ENCODE results near the gene AGAP2. TPM values are rescaled to one million over a fixed set of nuclear protein-coding genes. Genes with fewer than 3 reads are reported as not detected.

Gene AGAP2
- total RNA-seq, 1 experiment from 2014 or later: 0.19 TPM

DNA sequence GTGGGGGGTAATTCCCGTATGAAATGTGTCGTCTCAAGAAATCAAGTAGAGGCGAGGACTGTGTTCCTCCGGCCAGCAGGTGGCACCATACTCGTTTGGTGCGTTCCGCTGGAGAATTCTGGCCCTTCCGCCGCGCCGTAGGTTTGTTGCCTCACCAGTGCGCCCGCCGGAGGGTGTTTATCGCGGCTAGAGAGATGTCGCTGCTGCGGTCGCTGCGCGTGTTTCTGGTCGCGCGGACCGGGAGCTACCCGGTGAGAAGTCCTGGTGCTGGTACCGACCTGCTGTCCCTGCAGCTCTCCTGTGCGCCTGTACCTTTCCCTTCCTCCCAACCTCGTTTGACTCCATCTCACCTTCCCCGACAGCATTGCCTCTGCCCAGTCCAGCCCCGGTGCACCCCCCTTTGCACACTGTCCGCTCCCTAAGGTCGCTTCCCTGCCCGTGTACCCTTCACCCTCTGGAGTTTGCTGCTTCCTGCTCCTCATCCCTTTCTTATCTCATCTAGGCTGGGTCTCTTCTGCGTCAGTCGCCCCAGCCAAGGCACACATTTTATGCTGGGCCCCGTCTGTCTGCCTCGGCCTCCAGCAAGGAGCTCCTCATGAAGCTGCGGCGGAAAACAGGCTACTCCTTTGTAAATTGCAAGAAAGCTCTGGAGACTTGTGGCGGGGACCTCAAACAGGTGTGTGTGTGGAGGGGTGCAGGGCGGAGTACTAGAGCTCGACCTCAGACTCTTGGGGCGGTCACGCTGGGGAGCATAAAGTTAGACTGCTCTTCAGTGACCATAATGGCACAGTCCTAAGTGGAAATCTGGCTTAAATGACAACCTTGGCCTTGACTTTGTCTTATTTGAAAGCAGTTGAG lies 44.3 kb upstream of the AGAP2 start, which contains the start of gene TSFM:
TSFM (plus strand) TSS at position 180 of the 858 bp plus-strand sequence; CDS start at position 195, 15 bp downstream.
- no peaks in the 10 kb centered on the region for H3K27me3 Mint-ChIP-seq (ENCODE audit: insufficient read depth, unreplicated experiment)
- peaks cover 38% of the 10 kb centered on the region for H3K36me3 Mint-ChIP-seq (ENCODE audit: insufficient read depth, unreplicated experiment)
- ChIA-PET CTCF (interaction anchor here (0.6 to 2.5 kb wide), 35 partner anchors 9 to 576 kb away, joined by 3 to 15 read pairs (median 4); partner anchors contain the start of genes CYP27B1, EEF1AKMT3 and METTL1), POLR2A (interaction anchor here (0.5 to 3.7 kb wide), 23 partner anchors 10 to 262 kb away, joined by 3 to 39 read pairs (median 5); partner anchors contain the start of genes ATP23, AVIL, CTDSP2 and CYP27B1)
- H3K27ac Mint-ChIP-seq (ENCODE audit: low read depth, unreplicated experiment): peak within 1 kb of the TSS; percentile 86
- H3K4me1 Mint-ChIP-seq (ENCODE audit: insufficient read depth, unreplicated experiment): peaks cover 25% of the 10 kb centered on the region
- TF ChIP-seq, protein P1, sequence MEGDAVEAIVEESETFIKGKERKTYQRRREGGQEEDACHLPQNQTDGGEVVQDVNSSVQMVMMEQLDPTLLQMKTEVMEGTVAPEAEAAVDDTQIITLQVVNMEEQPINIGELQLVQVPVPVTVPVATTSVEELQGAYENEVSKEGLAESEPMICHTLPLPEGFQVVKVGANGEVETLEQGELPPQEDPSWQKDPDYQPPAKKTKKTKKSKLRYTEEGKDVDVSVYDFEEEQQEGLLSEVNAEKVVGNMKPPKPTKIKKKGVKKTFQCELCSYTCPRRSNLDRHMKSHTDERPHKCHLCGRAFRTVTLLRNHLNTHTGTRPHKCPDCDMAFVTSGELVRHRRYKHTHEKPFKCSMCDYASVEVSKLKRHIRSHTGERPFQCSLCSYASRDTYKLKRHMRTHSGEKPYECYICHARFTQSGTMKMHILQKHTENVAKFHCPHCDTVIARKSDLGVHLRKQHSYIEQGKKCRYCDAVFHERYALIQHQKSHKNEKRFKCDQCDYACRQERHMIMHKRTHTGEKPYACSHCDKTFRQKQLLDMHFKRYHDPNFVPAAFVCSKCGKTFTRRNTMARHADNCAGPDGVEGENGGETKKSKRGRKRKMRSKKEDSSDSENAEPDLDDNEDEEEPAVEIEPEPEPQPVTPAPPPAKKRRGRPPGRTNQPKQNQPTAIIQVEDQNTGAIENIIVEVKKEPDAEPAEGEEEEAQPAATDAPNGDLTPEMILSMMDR (IDR thresholded peaks at IDR 0.05; ENCODE audit: unreplicated experiment): peak; percentile 90
- H3K4me3 Mint-ChIP-seq (ENCODE audit: unreplicated experiment): peak within 1 kb of the TSS; percentile 98
- no TSS peak for BruUV-seq (replicated peaks)
- peak; percentile 95 for DNase-seq (ENCODE audit: unreplicated experiment)
- H3K9me3 Mint-ChIP-seq (ENCODE audit: unreplicated experiment): no peaks in the 10 kb centered on the region
- intact Hi-C loops (cut with micrococcal nuclease): loop anchor here (1.0 kb wide), 1 partner anchor 122 kb away; no protein-coding TSS in a partner anchor

DNA sequence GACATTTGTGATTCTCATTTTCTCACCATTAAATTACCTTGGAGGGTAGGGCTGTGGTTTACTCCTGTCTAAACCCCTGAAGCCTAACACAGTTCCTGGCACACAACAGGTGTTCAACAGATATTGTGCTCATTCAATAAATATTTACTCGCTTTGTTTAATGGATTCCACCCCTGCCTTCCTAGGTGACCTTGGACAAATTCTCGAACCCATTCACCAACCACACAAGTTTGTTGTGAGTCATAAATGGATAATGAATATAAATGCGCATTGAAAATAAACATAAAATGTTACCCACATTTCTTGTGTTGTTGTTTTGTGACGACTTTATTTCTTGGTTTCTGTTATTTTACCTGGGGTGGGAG lies 43.7 kb upstream of the AGAP2 start:
- H3K9me3 Mint-ChIP-seq (ENCODE audit: unreplicated experiment): no peaks in the 10 kb centered on the region
- TF ChIP-seq, protein P1 (IDR thresholded peaks at IDR 0.05; ENCODE audit: unreplicated experiment): no peak
- CTCF ChIA-PET: interaction anchor here (0.6 to 2.5 kb wide), 16 partner anchors 8 to 120 kb away, joined by 3 to 15 read pairs (median 4); partner anchors contain the start of genes CYP27B1, EEF1AKMT3 and METTL1
- H3K27me3 Mint-ChIP-seq (ENCODE audit: insufficient read depth, unreplicated experiment): no peaks in the 10 kb centered on the region
- no peak for DNase-seq (ENCODE audit: unreplicated experiment)
- peak overlapping the region; percentile 86 for H3K27ac Mint-ChIP-seq (ENCODE audit: low read depth, unreplicated experiment)
- BruUV-seq (replicated peaks): no TSS peak
- H3K4me3 Mint-ChIP-seq (ENCODE audit: unreplicated experiment): peak overlapping the region; percentile 98
- peaks cover 37% of the 10 kb centered on the region for H3K36me3 Mint-ChIP-seq (ENCODE audit: insufficient read depth, unreplicated experiment)
- POLR2A ChIA-PET: interaction anchor here (0.6 to 3.7 kb wide), 13 partner anchors 9 to 159 kb away, joined by 3 to 39 read pairs (median 5); partner anchors contain the start of genes ATP23, CYP27B1, EEF1AKMT3 and METTL1
- peaks cover 25% of the 10 kb centered on the region for H3K4me1 Mint-ChIP-seq (ENCODE audit: insufficient read depth, unreplicated experiment)
- intact Hi-C loops (cut with micrococcal nuclease): loop anchor here (1.0 kb wide), 1 partner anchor 123 kb away; no protein-coding TSS in a partner anchor

DNA sequence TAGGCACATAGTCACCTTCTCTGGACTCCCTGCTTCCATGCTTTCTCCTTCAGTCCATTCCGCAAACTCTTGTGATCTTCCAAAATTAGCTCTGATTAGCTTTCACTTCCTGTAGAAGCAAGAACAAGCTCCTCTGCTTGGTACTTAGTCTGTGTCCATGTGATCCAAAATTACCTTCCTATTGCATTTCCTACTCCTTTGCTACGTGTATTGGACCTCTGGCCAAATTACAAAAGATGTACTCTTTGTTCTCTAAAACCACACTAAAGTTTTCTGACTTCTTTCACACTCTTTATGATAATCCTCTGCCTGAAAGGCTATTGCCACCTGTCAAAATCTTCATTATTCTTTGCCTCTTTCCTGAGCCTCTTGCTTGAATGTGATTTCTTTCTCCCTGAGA lies 43.3 kb upstream of the AGAP2 start:
- DNase-seq (ENCODE audit: unreplicated experiment): no peak
- intact Hi-C loops (cut with micrococcal nuclease): loop anchor here (1.0 kb wide), 1 partner anchor 124 kb away; no protein-coding TSS in a partner anchor
- CTCF ChIA-PET: interaction anchor here (0.7 to 1.5 kb wide), 8 partner anchors 9 to 124 kb away, joined by 3 to 6 read pairs (median 4); partner anchors contain the start of genes EEF1AKMT3 and METTL1
- TF ChIP-seq, protein P1 (IDR thresholded peaks at IDR 0.05; ENCODE audit: unreplicated experiment): no peak
- no peak overlapping the region for H3K4me3 Mint-ChIP-seq (ENCODE audit: unreplicated experiment)
- peak overlapping the region; percentile 20 for H3K27ac Mint-ChIP-seq (ENCODE audit: low read depth, unreplicated experiment)
- BruUV-seq (replicated peaks): no TSS peak
- H3K4me1 Mint-ChIP-seq (ENCODE audit: insufficient read depth, unreplicated experiment): peaks cover 25% of the 10 kb centered on the region
- H3K36me3 Mint-ChIP-seq (ENCODE audit: insufficient read depth, unreplicated experiment): peaks cover 36% of the 10 kb centered on the region
- no peaks in the 10 kb centered on the region for H3K27me3 Mint-ChIP-seq (ENCODE audit: insufficient read depth, unreplicated experiment)
- POLR2A ChIA-PET: interaction anchor here (0.7 to 3.7 kb wide), 5 partner anchors 9 to 136 kb away, joined by 3 to 39 read pairs (median 3); partner anchors contain the start of genes CTDSP2, CYP27B1, EEF1AKMT3 and METTL1
- H3K9me3 Mint-ChIP-seq (ENCODE audit: unreplicated experiment): no peaks in the 10 kb centered on the region

Measured in MCF 10A (cell line).